CD14-positive monocyte (primary cell): ENCODE results near the gene CPB1. TPM values are rescaled to one million over a fixed set of nuclear protein-coding genes. Genes with fewer than 3 reads are reported as not detected.

ENCODE experiments used
- DNase-seq, 3 donors: peaks; one replicate each; pipeline ENCODE4 v3.0.0-alpha.2; 2011 to 2022
- H2AFZ ChIP-seq: 2 replicates; pipeline ENCODE4 v1.6.0; 2012; ENCODE audit warnings: mild to moderate bottlenecking, low read depth, low read length, inconsistent platforms; ENCODE audit not compliant: insufficient read depth, poor library complexity, severe bottlenecking
- H3K27ac ChIP-seq, 2 donors: 1 replicate in 1 of 2; 2 replicates in 1 of 2; pipeline ENCODE4 v1.5.1; 2012 to 2013; ENCODE audit warnings: low read length in 2 of 2, control low read depth in 1 of 2, inconsistent platforms in 1 of 2, low read depth in 1 of 2, mild to moderate bottlenecking in 1 of 2
- H3K27me3 ChIP-seq, 2 donors: one replicate each; pipeline versions ENCODE4 v1.6.0 to v1.6.1; 2011 to 2013; ENCODE audit warnings: low read length in 2 of 2; ENCODE audit not compliant: control insufficient read depth in 2 of 2, insufficient read depth in 2 of 2
- H3K36me3 ChIP-seq, 2 donors: replicated peaks in 1 of 2; 1 replicate in 1 of 2; 2 replicates in 1 of 2; pipeline versions ENCODE4 v1.5.1 to v1.6.1; 2012 to 2013; ENCODE audit warnings: low read length in 2 of 2, control low read depth in 1 of 2, inconsistent platforms in 1 of 2, mild to moderate bottlenecking in 1 of 2; ENCODE audit not compliant: insufficient read depth in 2 of 2, control insufficient read depth in 1 of 2
- H3K4me1 ChIP-seq, 2 donors: 1 replicate in 1 of 2; 2 replicates in 1 of 2; pipeline versions ENCODE4 v1.5.1 to v1.6.1; 2012 to 2013; ENCODE audit warnings: low read length in 2 of 2, control low read depth in 1 of 2, inconsistent platforms in 1 of 2, mild to moderate bottlenecking in 1 of 2, moderate library complexity in 1 of 2; ENCODE audit not compliant: insufficient read depth in 2 of 2, control insufficient read depth in 1 of 2
- H3K4me2 ChIP-seq: replicated peaks from 2 replicates; pipeline ENCODE3; 2012; ENCODE audit warnings: low read length, moderate library complexity, mild to moderate bottlenecking; ENCODE audit not compliant: poor library complexity, severe bottlenecking; ENCODE audit errors: extremely low read depth
- H3K4me3 ChIP-seq, 3 experiments: fragments of 200-600 bp in 1 of 3; sonication (generic) in 1 of 3; replicated peaks in 1 of 3; 1 replicate in 2 of 3; 2 replicates in 1 of 3; pipeline ENCODE4 v1.5.1; 2011 to 2013; ENCODE audit warnings: low read length in 3 of 3, mild to moderate bottlenecking in 3 of 3, control low read depth in 2 of 3, low read depth in 2 of 3, inconsistent platforms in 1 of 3, moderate library complexity in 1 of 3
- H3K79me2 ChIP-seq: 2 replicates; pipeline ENCODE4 v1.6.0; 2012; ENCODE audit warnings: mild to moderate bottlenecking, control low read depth, inconsistent platforms, low read length, moderate library complexity; ENCODE audit not compliant: insufficient read depth
- H3K9ac ChIP-seq: 2 replicates; pipeline ENCODE4 v1.6.0; 2017; ENCODE audit warnings: low read length, mild to moderate bottlenecking; ENCODE audit not compliant: insufficient read depth, poor library complexity, severe bottlenecking
- H3K9me3 ChIP-seq, 2 donors: replicated peaks in 1 of 2; 1 replicate in 1 of 2; 2 replicates in 1 of 2; pipeline versions ENCODE4 v1.5.1 to v1.6.1; 2012 to 2013; ENCODE audit warnings: low read length in 2 of 2, control low read depth in 1 of 2; ENCODE audit not compliant: control insufficient read depth in 1 of 2, insufficient read depth in 1 of 2
- H4K20me1 ChIP-seq: 2 replicates; pipeline ENCODE4 v1.6.0; 2012; ENCODE audit warnings: mild to moderate bottlenecking, low read length, control low read depth, moderate library complexity; ENCODE audit not compliant: insufficient read depth
- H3K27ac Mint-ChIP-seq, 7 donors: one replicate each; pipeline ENCODE4 v1.8.0; 2020; ENCODE audit warnings: mild to moderate bottlenecking in 7 of 7, mixed read lengths in 7 of 7, moderate library complexity in 6 of 7, inconsistent platforms in 2 of 7
- H3K27me3 Mint-ChIP-seq, 3 donors: one replicate each; pipeline ENCODE4 v1.8.0; 2021 to 2022; ENCODE audit warnings: low read depth in 3 of 3, mild to moderate bottlenecking in 3 of 3, mixed read lengths in 3 of 3, moderate library complexity in 3 of 3, inconsistent platforms in 1 of 3
- H3K36me3 Mint-ChIP-seq, 2 donors: one replicate each; pipeline ENCODE4 v1.8.0; 2020; ENCODE audit warnings: mixed read lengths in 2 of 2, inconsistent platforms in 1 of 2, mild to moderate bottlenecking in 1 of 2
- H3K4me1 Mint-ChIP-seq: one replicate; pipeline ENCODE4 v1.8.0; 2020; ENCODE audit warnings: mild to moderate bottlenecking, mixed read lengths
- H3K4me3 Mint-ChIP-seq, 2 donors: one replicate each; pipeline ENCODE4 v1.8.0; 2020; ENCODE audit warnings: mild to moderate bottlenecking in 2 of 2, mixed read lengths in 2 of 2, moderate library complexity in 1 of 2
- H3K9me3 Mint-ChIP-seq, 7 donors: one replicate each; pipeline ENCODE4 v1.8.0; 2020 to 2022; ENCODE audit warnings: mixed read lengths in 7 of 7, mild to moderate bottlenecking in 6 of 7, moderate library complexity in 6 of 7, inconsistent platforms in 2 of 7
- WGBS: methylation state at CpG from one replicate; pipeline ENCODE4 v1.1.5; 2013; ENCODE audit warnings: missing lambda C conversion rate; ENCODE audit not compliant: insufficient coverage; 5-methylcytosine and 5-hydroxymethylcytosine counted together
- intact Hi-C, 2 donors: fragments of 100-400 bp; cut with micrococcal nuclease; formaldehyde crosslinking; loops; one replicate each; pipeline versions ENCODE4 v1.15.0 to v1.15.1; 2023
- polyA plus RNA-seq, 3 donors: library from polyadenylated mRNA; depleted of rRNA in 1 of 3; unstranded in 2 of 3; stranded (reverse) in 1 of 3; fragments of 300-500 nt in 2 of 3; fragments of >200 nt in 1 of 3; fragmentation: Illumina TruSeq in 2 of 3; gene quantifications; 1 replicate in 2 of 3; 2 replicates in 1 of 3; pipeline ENCODE4 v1.2.3, GENCODE V29; 2012 to 2021
- TF ChIP-seq, protein P1 (sequence below): fragments of 200-600 bp; IDR thresholded peaks from one replicate; pipeline ENCODE4 v1.8.0; 2022; ENCODE audit warnings: antibody characterized with exemption, mild to moderate bottlenecking

CPB1 gene
- polyA plus RNA-seq, 3 donors, result not detected

DNA sequence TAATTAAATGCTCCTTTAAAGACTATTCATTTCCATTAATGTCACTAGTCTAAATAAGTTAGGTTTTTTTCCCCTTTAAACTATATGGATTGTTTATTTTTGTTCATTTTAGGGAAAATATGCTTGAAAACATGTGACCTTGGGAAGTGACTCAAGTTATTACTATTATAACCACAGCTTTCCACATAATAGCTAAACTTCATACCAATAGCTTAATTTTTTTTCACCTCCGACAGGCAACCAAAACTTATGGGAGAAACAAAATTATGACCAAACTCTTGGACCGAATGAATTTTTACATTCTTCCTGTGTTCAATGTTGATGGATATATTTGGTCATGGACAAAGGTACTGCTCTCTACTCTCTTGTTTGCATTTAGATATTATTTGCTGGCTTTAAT, 53.7 kb downstream of the CPB1 start:
- Mint-ChIP-seq H3K4me1 (no peaks in the 10 kb centered on the region), H3K4me3 (no peak overlapping the region), H3K27me3 (peaks cover 0 to 1% (median 0%) of the 10 kb centered on the region in 3 donors), H3K27ac (no peak overlapping the region), H3K9me3 (no peaks in the 10 kb centered on the region), H3K36me3 (no peaks in the 10 kb centered on the region)
- intact Hi-C loops, result no loop called here
- no peak overlapping the region for H3K9ac ChIP-seq
- H3K27ac ChIP-seq, result no peak overlapping the region
- H3K27me3 ChIP-seq, result no peaks in the 10 kb centered on the region
- H3K4me3 ChIP-seq, result no peak overlapping the region
- no peak for DNase-seq
- no CpG with 5 or more reads among the region's 2 CpGs for WGBS
- H3K79me2 ChIP-seq, result no peaks in the 10 kb centered on the region
- H3K4me2 ChIP-seq, result no peak overlapping the region
- TF ChIP-seq, protein P1, sequence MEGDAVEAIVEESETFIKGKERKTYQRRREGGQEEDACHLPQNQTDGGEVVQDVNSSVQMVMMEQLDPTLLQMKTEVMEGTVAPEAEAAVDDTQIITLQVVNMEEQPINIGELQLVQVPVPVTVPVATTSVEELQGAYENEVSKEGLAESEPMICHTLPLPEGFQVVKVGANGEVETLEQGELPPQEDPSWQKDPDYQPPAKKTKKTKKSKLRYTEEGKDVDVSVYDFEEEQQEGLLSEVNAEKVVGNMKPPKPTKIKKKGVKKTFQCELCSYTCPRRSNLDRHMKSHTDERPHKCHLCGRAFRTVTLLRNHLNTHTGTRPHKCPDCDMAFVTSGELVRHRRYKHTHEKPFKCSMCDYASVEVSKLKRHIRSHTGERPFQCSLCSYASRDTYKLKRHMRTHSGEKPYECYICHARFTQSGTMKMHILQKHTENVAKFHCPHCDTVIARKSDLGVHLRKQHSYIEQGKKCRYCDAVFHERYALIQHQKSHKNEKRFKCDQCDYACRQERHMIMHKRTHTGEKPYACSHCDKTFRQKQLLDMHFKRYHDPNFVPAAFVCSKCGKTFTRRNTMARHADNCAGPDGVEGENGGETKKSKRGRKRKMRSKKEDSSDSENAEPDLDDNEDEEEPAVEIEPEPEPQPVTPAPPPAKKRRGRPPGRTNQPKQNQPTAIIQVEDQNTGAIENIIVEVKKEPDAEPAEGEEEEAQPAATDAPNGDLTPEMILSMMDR, result no peak
- no peaks in the 10 kb centered on the region for H4K20me1 ChIP-seq
- no peaks in the 10 kb centered on the region for H3K36me3 ChIP-seq
- no peaks in the 10 kb centered on the region for H3K9me3 ChIP-seq
- H2AFZ ChIP-seq, result no peak overlapping the region
- H3K4me1 ChIP-seq, result no peaks in the 10 kb centered on the region

DNA sequence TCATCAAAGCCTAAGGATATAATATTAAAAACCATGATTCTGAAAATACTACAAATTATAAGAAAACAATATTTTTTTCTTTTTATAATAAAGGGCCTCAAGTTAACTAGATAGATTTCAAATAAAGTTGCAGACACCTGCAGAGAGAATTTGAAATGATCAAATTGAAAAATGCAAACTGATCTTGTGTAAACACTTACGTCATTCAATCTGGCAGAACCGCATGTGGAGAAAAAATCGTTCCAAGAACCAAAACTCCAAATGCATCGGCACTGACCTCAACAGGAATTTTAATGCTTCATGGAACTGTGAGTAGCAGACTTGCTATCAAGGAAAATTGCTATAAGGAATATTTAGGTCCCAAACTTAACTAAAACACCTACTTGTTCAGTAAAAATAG, 54.7 kb downstream of the CPB1 start:
- Histone ChIP-seq H3K4me3 (no peak overlapping the region), H3K9me3 (no peaks in the 10 kb centered on the region), H3K36me3 (no peaks in the 10 kb centered on the region), H2AFZ (no peak overlapping the region), H3K4me1 (no peaks in the 10 kb centered on the region), H4K20me1 (no peaks in the 10 kb centered on the region), H3K9ac (no peak overlapping the region), H3K27me3 (no peaks in the 10 kb centered on the region), H3K27ac (no peak overlapping the region), H3K4me2 (no peak overlapping the region), H3K79me2 (no peaks in the 10 kb centered on the region)
- Mint-ChIP-seq H3K9me3 (no peaks in the 10 kb centered on the region), H3K36me3 (no peaks in the 10 kb centered on the region), H3K27ac (no peak overlapping the region), H3K27me3 (peaks cover 0 to 1% (median 0%) of the 10 kb centered on the region in 3 donors), H3K4me1 (no peaks in the 10 kb centered on the region), H3K4me3 (no peak overlapping the region)
- 80% methylated on average over 2 of the region's 4 CpGs for WGBS
- intact Hi-C loops, result no loop called here
- TF ChIP-seq, protein P1, result no peak
- no peak for DNase-seq
